Neutrophil (primary cell): ENCODE results near the gene NEK1.

Experiments used
- H3K27ac ChIP-seq: fragments of 200-600 bp; sonication (generic); 2 replicates; pipeline ENCODE4 v1.5.1; 2016; ENCODE audit warnings: mild to moderate bottlenecking, moderate library complexity
- H3K27me3 ChIP-seq: fragments of 200-600 bp; sonication (generic); 2 replicates; pipeline ENCODE4 v1.6.0; 2016; ENCODE audit warnings: mild to moderate bottlenecking
- H3K36me3 ChIP-seq: fragments of 200-600 bp; sonication (generic); 2 replicates; pipeline ENCODE4 v1.5.1; 2017
- H3K4me1 ChIP-seq, 2 experiments: fragments of 200-600 bp in 1 of 2; sonication (generic) in 1 of 2; 1 replicate in 1 of 2; 2 replicates in 1 of 2; pipeline versions ENCODE4 v1.5.1 to v1.6.1; 2013 to 2016; ENCODE audit warnings: low read depth in 1 of 2, low read length in 1 of 2, mild to moderate bottlenecking in 1 of 2, moderate library complexity in 1 of 2; ENCODE audit not compliant: control insufficient read depth in 1 of 2, insufficient read depth in 1 of 2
- H3K4me3 ChIP-seq, 2 experiments: fragments of 200-600 bp in 1 of 2; sonication (generic) in 1 of 2; 1 replicate in 1 of 2; 2 replicates in 1 of 2; pipeline ENCODE4 v1.5.1; 2013 to 2016; ENCODE audit warnings: low read depth in 1 of 2, low read length in 1 of 2, mild to moderate bottlenecking in 1 of 2, moderate library complexity in 1 of 2
- H3K9me3 ChIP-seq: fragments of 200-600 bp; sonication (generic); 2 replicates; pipeline ENCODE4 v1.5.1; 2016
- CTCF ChIP-seq: fragments of 200-600 bp; sonication (generic); IDR thresholded peaks from 2 replicates; pipeline ENCODE4 v1.5.1; 2016; ENCODE audit warnings: antibody characterized with exemption

The NEK1 gene

GRCh38 chr4:169443748-169444147 lies 168.6 kb downstream of the NEK1 start:
- Histone ChIP-seq H3K27ac (no peak overlapping the region), H3K4me3 (no peak overlapping the region), H3K9me3 (peaks cover 3% of the 10 kb centered on the region), H3K36me3 (no peaks in the 10 kb centered on the region), H3K27me3 (no peaks in the 10 kb centered on the region), H3K4me1 (no peaks in the 10 kb centered on the region)
- no peak for TF ChIP-seq CTCF

DNA sequence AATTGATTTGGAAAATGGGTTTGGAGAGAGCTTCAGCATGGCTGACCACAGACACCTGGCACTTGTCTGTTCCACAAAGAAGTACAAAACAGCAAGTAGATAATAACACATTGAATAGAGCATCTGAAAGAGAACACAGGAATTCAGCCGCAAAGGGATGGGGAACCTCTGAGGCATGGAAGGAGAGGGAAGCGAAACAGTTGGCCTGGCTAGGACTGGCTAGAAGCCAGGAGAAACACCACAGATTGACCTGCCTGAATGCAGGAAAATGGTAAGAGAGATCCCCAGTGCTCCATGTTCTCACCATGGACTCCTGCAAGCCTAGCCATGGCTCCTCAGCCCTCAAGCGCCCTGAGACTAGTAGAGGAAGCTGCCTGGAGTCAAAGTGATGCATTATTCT lies 171.9 kb downstream of the NEK1 start:
- Histone ChIP-seq H3K27ac (no peak overlapping the region), H3K4me1 (no peaks in the 10 kb centered on the region), H3K9me3 (peaks cover 3% of the 10 kb centered on the region), H3K27me3 (no peaks in the 10 kb centered on the region), H3K36me3 (no peaks in the 10 kb centered on the region), H3K4me3 (no peak overlapping the region)
- TF ChIP-seq CTCF, result no peak

- Histone ChIP-seq H3K4me1 (no peaks in the 10 kb centered on the region), H3K27ac (no peak overlapping the region), H3K27me3 (no peaks in the 10 kb centered on the region), H3K4me3 (no peak overlapping the region), H3K36me3 (no peaks in the 10 kb centered on the region), H3K9me3 (peaks cover 3% of the 10 kb centered on the region)
- TF ChIP-seq CTCF, result no peak
These were observed 173.1 kb downstream of the NEK1 start for GRCh38 chr4:169439244-169439643.

GRCh38 chr4:169438057-169438480 lies 174.3 kb downstream of the NEK1 start:
- H3K36me3 ChIP-seq, result no peaks in the 10 kb centered on the region
- H3K4me3 ChIP-seq, result no peak overlapping the region
- no peaks in the 10 kb centered on the region for H3K4me1 ChIP-seq
- H3K27me3 ChIP-seq, result no peaks in the 10 kb centered on the region
- H3K9me3 ChIP-seq, result peaks cover 2% of the 10 kb centered on the region
- no peak overlapping the region for H3K27ac ChIP-seq
- no peak for TF ChIP-seq CTCF

GRCh38 chr4:169437299-169438047 lies 174.9 kb downstream of the NEK1 start:
- Histone ChIP-seq H3K27me3 (no peaks in the 10 kb centered on the region), H3K4me3 (no peak overlapping the region), H3K9me3 (no peaks in the 10 kb centered on the region), H3K36me3 (no peaks in the 10 kb centered on the region), H3K27ac (no peak overlapping the region), H3K4me1 (no peaks in the 10 kb centered on the region)
- TF ChIP-seq CTCF, result no peak
